H9 (cell line): ENCODE measurements around the gene CPNE2. TPM values are rescaled to one million over a fixed set of nuclear protein-coding genes. Genes with fewer than 3 reads are reported as not detected.

Experiments
- DNase-seq: peaks from one replicate; pipeline ENCODE4 v3.0.0-alpha.2; 2017
- H2AFZ ChIP-seq: one replicate; pipeline ENCODE4 v1.6.1; 2013; ENCODE audit warnings: mild to moderate bottlenecking, low read length, control low read depth, moderate library complexity
- H2AK5ac ChIP-seq: 2 replicates; pipeline ENCODE4 v1.6.1; 2013; ENCODE audit warnings: low read length, control low read depth, mixed read lengths; ENCODE audit not compliant: insufficient read length
- H2BK120ac ChIP-seq: one replicate; pipeline ENCODE4 v1.6.1; 2013; ENCODE audit warnings: low read depth, mild to moderate bottlenecking, low read length, control low read depth, inconsistent platforms; ENCODE audit not compliant: poor library complexity, severe bottlenecking
- H2BK12ac ChIP-seq: 2 replicates; pipeline ENCODE4 v1.6.1; 2013; ENCODE audit warnings: low read length, control low read depth, mixed read lengths, low read depth; ENCODE audit not compliant: insufficient read length
- H2BK15ac ChIP-seq: 2 replicates; pipeline ENCODE4 v1.6.1; 2013; ENCODE audit warnings: low read depth, low read length, control low read depth
- H2BK20ac ChIP-seq: one replicate; pipeline ENCODE4 v1.6.1; 2013; ENCODE audit warnings: low read depth, mild to moderate bottlenecking, low read length, control low read depth, inconsistent platforms; ENCODE audit not compliant: poor library complexity, severe bottlenecking
- H2BK5ac ChIP-seq: 2 replicates; pipeline ENCODE4 v1.6.1; 2013; ENCODE audit warnings: low read length, control low read depth, mixed read lengths; ENCODE audit not compliant: insufficient read length
- H3K14ac ChIP-seq: 2 replicates; pipeline ENCODE4 v1.6.1; 2013; ENCODE audit warnings: low read length, control low read depth; ENCODE audit not compliant: insufficient read depth
- H3K18ac ChIP-seq: 2 replicates; pipeline ENCODE4 v1.6.1; 2013; ENCODE audit warnings: low read depth, mild to moderate bottlenecking, mixed read lengths, low read length, control low read depth; ENCODE audit not compliant: insufficient read length
- H3K23ac ChIP-seq: 2 replicates; pipeline ENCODE4 v1.6.1; 2013; ENCODE audit warnings: low read length, control low read depth, mixed read lengths, low read depth; ENCODE audit not compliant: insufficient read length
- H3K23me2 ChIP-seq: 2 replicates; pipeline ENCODE4 v1.6.1; 2013; ENCODE audit warnings: low read depth, mild to moderate bottlenecking, mixed read lengths, low read length, control low read depth; ENCODE audit not compliant: insufficient read length, poor library complexity, severe bottlenecking
- H3K27ac ChIP-seq: 2 replicates; pipeline ENCODE4 v1.5.1; 2013; ENCODE audit warnings: low read length, control low read depth, mixed read lengths, low read depth; ENCODE audit not compliant: insufficient read length
- H3K27me3 ChIP-seq: 2 replicates; pipeline ENCODE4 v1.6.1; 2013; ENCODE audit warnings: low read length, control low read depth, inconsistent platforms; ENCODE audit not compliant: insufficient read depth
- H3K4ac ChIP-seq: 2 replicates; pipeline ENCODE4 v1.6.1; 2013; ENCODE audit warnings: low read depth, mild to moderate bottlenecking, control low read depth, inconsistent platforms, low read length, moderate library complexity
- H3K4me1 ChIP-seq: 2 replicates; pipeline ENCODE4 v1.6.1; 2013; ENCODE audit warnings: low read length, control low read depth, inconsistent platforms; ENCODE audit not compliant: insufficient read depth
- H3K4me2 ChIP-seq: 2 replicates; pipeline ENCODE4 v1.6.1; 2013; ENCODE audit warnings: low read length, control low read depth, mixed read lengths; ENCODE audit not compliant: insufficient read length, insufficient read depth
- H3K56ac ChIP-seq: 2 replicates; pipeline ENCODE4 v1.6.1; 2013; ENCODE audit warnings: low read depth, mild to moderate bottlenecking, mixed read lengths, low read length, control low read depth; ENCODE audit not compliant: insufficient read length
- H3K79me1 ChIP-seq: 2 replicates; pipeline ENCODE4 v1.6.1; 2013; ENCODE audit warnings: low read depth, mild to moderate bottlenecking, moderate library complexity, low read length, control low read depth, inconsistent platforms; ENCODE audit not compliant: insufficient read depth, poor library complexity, severe bottlenecking
- H3K79me2 ChIP-seq: 2 replicates; pipeline ENCODE4 v1.6.1; 2013; ENCODE audit warnings: low read length, control low read depth, inconsistent platforms; ENCODE audit not compliant: insufficient read depth
- H3K9ac ChIP-seq: 2 replicates; pipeline ENCODE4 v1.6.1; 2013; ENCODE audit warnings: low read length, control low read depth, mixed read lengths; ENCODE audit not compliant: insufficient read length; ENCODE audit errors: extremely low read depth
- H3K9me3 ChIP-seq: one replicate; pipeline ENCODE4 v1.6.1; 2013; ENCODE audit warnings: low read depth, low read length, inconsistent platforms; ENCODE audit not compliant: control insufficient read depth
- H3T11ph ChIP-seq: one replicate; pipeline ENCODE4 v1.6.1; 2013; ENCODE audit warnings: mild to moderate bottlenecking, low read length, control low read depth, inconsistent platforms
- H4K20me1 ChIP-seq: one replicate; pipeline ENCODE4 v1.6.1; 2013; ENCODE audit not compliant: control insufficient read depth, insufficient read length, insufficient read depth
- H4K5ac ChIP-seq: 2 replicates; pipeline ENCODE4 v1.6.1; 2013; ENCODE audit warnings: low read depth, mild to moderate bottlenecking, mixed read lengths, low read length, control low read depth; ENCODE audit not compliant: insufficient read length
- H4K8ac ChIP-seq: replicated peaks from 2 replicates; pipeline ENCODE4 v1.6.1; 2013; ENCODE audit warnings: low read length, control low read depth, mixed read lengths, low read depth; ENCODE audit not compliant: insufficient read length
- H4K91ac ChIP-seq: 2 replicates; pipeline ENCODE4 v1.6.1; 2013; ENCODE audit warnings: low read depth, mild to moderate bottlenecking, moderate library complexity, mixed read lengths, low read length, control low read depth; ENCODE audit not compliant: insufficient read length
- H3K27ac Mint-ChIP-seq, 3 experiments: 2 replicates in 2 of 3; 3 replicates in 1 of 3; pipeline ENCODE4 v1.8.0; 2020 to 2021; ENCODE audit warnings: mixed read lengths in 3 of 3, mild to moderate bottlenecking in 1 of 3, moderate library complexity in 1 of 3
- H3K27me3 Mint-ChIP-seq: 2 replicates; pipeline ENCODE4 v1.8.0; 2021; ENCODE audit warnings: low read depth, mild to moderate bottlenecking, moderate library complexity, mixed read lengths
- H3K36me3 Mint-ChIP-seq, 3 experiments: 2 replicates in 2 of 3; 3 replicates in 1 of 3; pipeline ENCODE4 v1.8.0; 2020 to 2021; ENCODE audit warnings: low read depth in 3 of 3, mixed read lengths in 3 of 3; ENCODE audit not compliant: insufficient read depth in 1 of 3
- H3K4me1 Mint-ChIP-seq, 2 experiments: 2 replicates each; pipeline ENCODE4 v1.8.0; 2020; ENCODE audit warnings: mixed read lengths in 2 of 2
- H3K4me3 Mint-ChIP-seq, 2 experiments: 2 replicates in 1 of 2; 3 replicates in 1 of 2; pipeline ENCODE4 v1.8.0; 2020 to 2021; ENCODE audit warnings: mild to moderate bottlenecking in 2 of 2, mixed read lengths in 2 of 2, moderate library complexity in 1 of 2
- H3K9me3 Mint-ChIP-seq, 2 experiments: 2 replicates in 1 of 2; 3 replicates in 1 of 2; pipeline ENCODE4 v1.8.0; 2020; ENCODE audit warnings: mild to moderate bottlenecking in 2 of 2, mixed read lengths in 2 of 2, moderate library complexity in 1 of 2
- CTCF ChIP-seq: fragments of 200-600 bp; sonication (generic); conservative IDR thresholded peaks from 3 replicates; pipeline ENCODE4 v1.8.0; 2021; ENCODE audit warnings: antibody characterized with exemption, mild to moderate bottlenecking
- WGBS: extraction: QIAGEN DNeasy Blood & Tissue Kit; methylation state at CpG from one replicate; pipeline ENCODE4 v1.1.7; 2013; ENCODE audit warnings: missing lambda C conversion rate, low lambda C conversion rate, mixed read lengths; ENCODE audit not compliant: insufficient read length; ENCODE audit errors: extremely low coverage; 5-methylcytosine and 5-hydroxymethylcytosine counted together
- total RNA-seq: library from RNA; stranded (reverse); gene quantifications from 2 replicates; pipeline ENCODE4 v1.2.1, GENCODE V29; 2021

Gene CPNE2
- total RNA-seq, 1 experiment from 2014 or later: 8.0 TPM

GRCh38 chr16:57049678-57050077 is 42.7 kb upstream of the CPNE2 start:
- H2BK12ac ChIP-seq: no peak overlapping the region
- H3K23me2 ChIP-seq: no peaks in the 10 kb centered on the region
- Mint-ChIP-seq H3K9me3 (no peaks in the 10 kb centered on the region; a peak in 1 of 5 replicates), H3K4me3 (no peak overlapping the region), H3K27me3 (peaks cover 4% of the 10 kb centered on the region), H3K4me1 (peaks cover 5 to 23% of the 10 kb centered on the region in 2 experiments), H3K27ac (no peak overlapping the region), H3K36me3 (no peaks in the 10 kb centered on the region)
- H3K27me3 ChIP-seq: no peaks in the 10 kb centered on the region
- TF ChIP-seq CTCF: no peak
- H2BK120ac ChIP-seq: no peak overlapping the region
- no peak overlapping the region for H2BK5ac ChIP-seq
- H3K9ac ChIP-seq: no peak overlapping the region
- H3K79me2 ChIP-seq: no peaks in the 10 kb centered on the region
- no peak overlapping the region for H2BK20ac ChIP-seq
- no peaks in the 10 kb centered on the region for H3K79me1 ChIP-seq
- no peak overlapping the region for H4K91ac ChIP-seq
- no peak overlapping the region for H3K18ac ChIP-seq
- no peak overlapping the region for H3K27ac ChIP-seq
- no peak overlapping the region for H4K8ac ChIP-seq
- DNase-seq: no peak
- no peak overlapping the region for H4K5ac ChIP-seq
- no peak overlapping the region for H2AFZ ChIP-seq
- WGBS: no CpG with 5 or more reads among the region's 4 CpGs
- no peak overlapping the region for H2BK15ac ChIP-seq
- no peak overlapping the region for H3T11ph ChIP-seq
- H3K56ac ChIP-seq: no peak overlapping the region
- H3K4me2 ChIP-seq: no peak overlapping the region
- no peak overlapping the region for H3K23ac ChIP-seq
- H4K20me1 ChIP-seq: no peaks in the 10 kb centered on the region
- H2AK5ac ChIP-seq: no peak overlapping the region
- H3K14ac ChIP-seq: no peak overlapping the region
- H3K4me1 ChIP-seq: peaks cover 3% of the 10 kb centered on the region; the same call in 1 of the 2 replicates
- no peaks in the 10 kb centered on the region for H3K9me3 ChIP-seq
- no peak overlapping the region for H3K4ac ChIP-seq
